Activated T-helper 9 cell treated with anti-CD3 and anti-CD28 coated beads, Interleukin-2, amount 50 U/mL, for 16 hours (primary cell): ENCODE measurements around the gene MRPL42.
"Not testable (repeated sequence)": the region's sequence is repeated elsewhere in the genome, so short reads cannot be mapped to it uniquely, and the experiment has no call there.

ENCODE experiments used
- DNase-seq: peaks from one replicate; pipeline ENCODE4 v3.0.0-alpha.2; 2020; ENCODE audit warnings: low read depth

Gene MRPL42

DNA sequence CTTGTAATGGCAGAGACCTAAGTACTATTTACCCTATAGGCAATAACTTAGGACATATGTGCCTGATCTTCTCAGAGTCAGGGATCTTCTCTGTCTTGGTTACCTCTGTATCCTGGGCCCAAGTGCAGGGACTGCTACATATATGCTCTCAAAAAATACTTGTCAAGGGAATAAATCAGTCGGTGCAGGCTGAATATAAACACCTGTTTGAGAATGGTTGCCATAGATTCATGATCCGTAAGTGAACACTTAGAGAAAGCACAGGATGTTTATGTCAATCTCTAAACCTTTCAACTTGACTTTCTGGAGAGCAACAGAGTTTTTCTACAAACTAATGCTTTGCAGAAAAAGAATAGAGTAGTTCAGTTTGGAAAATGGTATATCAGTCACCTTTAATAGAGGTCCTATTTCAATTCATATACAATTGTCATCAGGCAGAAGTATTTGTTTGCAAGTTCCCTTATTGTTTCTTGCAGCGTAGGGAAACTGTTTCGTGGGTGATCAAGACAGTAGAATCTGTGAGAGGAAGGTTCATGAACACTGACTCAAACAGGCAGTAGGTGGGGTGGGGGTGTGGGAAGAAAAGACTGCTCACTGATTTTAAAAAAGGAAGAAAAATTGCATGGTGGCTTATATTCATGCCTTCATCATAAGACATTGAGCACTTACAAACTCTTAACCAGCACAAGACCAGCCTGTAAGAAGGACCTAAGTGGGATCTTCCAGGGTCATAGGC is 19.6 kb upstream of the MRPL42 start:
- no peak for DNase-seq

GRCh38 chr12:93448796-93449195 is 18.5 kb upstream of the MRPL42 start:
- DNase-seq, result no peak

- no peak for DNase-seq
Observed at GRCh38 chr12:93449277-93449676, 18.0 kb upstream of the MRPL42 start.

DNA sequence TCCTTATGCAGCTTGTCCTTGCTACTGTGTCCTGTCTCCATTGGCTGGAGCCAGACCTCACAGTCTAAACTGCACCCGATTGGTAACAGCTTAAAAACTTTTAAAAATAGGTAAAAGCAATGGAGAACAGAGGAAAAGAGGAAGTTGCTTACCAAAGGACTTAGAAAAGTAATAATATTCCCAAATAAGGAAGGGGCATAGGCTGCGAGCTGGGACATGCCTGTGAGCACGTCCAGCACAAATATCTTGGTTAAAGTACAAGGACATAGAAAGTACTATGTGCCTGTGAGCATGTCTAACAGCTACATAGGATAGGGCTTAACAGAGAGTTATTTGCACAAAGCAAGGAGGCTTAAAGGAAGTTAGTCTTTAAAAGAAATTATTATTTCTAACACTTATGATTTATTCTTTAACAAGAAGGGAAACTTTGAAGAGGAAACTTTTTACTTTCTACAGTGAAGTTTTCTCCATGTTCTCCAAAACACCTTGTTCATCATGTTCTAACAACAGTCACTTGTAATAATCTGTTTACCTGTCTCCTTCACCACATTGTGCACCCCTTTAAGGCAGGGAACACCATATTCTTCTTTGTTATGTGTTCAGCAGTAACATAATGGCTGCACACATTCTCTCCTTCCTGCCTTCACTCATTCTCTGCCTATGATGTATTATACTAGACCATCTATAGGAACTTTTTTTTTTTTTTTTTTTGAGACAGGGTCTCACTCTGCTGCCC is 15.7 kb upstream of the MRPL42 start:
- DNase-seq, result no peak

GRCh38 chr12:93453633-93454032 is 13.7 kb upstream of the MRPL42 start:
- DNase-seq, result no peak

DNA sequence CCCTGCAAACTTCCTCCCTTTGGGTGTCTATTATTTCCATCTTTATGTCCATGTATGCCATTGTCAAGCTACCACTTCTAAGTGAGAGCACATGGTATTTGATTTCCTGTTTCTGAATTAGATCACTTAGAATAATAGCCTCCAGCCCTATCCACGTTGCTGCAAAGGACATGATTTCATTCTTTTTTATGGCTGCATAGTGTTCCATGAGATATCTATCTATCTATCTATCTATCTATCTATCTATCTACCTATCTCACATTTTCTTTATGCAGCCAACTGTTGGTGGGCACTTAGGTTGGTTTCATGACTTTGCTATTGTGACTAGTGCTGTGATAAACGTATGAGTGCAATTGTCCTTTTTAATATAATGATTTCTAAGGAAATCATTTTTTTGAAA is 11.2 kb upstream of the MRPL42 start:
- DNase-seq, result no peak

GRCh38 chr12:93459097-93459496 is 8.2 kb upstream of the MRPL42 start:
- no peak for DNase-seq

DNA sequence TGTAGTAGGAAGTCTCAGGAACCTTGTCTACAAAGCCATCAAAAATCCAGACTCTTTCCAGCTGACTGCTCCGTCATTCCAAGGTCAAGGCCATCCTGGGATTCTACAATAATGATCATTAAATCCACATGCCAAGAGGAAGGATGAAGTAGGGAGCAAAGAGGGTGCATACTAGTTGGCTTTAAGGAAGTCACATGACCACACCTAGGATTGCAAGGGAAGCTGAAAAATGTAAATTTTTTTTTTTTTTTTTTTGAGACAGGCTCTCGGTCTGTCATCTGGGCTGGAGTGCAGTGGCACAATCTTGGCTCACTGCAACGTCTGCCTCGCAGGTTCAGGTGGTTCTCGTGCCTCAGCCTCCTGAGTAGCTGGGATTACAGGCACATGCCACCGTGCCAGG is 7.3 kb upstream of the MRPL42 start:
- no peak for DNase-seq

GRCh38 chr12:93460902-93461301 is 6.4 kb upstream of the MRPL42 start:
- no peak for DNase-seq

DNA sequence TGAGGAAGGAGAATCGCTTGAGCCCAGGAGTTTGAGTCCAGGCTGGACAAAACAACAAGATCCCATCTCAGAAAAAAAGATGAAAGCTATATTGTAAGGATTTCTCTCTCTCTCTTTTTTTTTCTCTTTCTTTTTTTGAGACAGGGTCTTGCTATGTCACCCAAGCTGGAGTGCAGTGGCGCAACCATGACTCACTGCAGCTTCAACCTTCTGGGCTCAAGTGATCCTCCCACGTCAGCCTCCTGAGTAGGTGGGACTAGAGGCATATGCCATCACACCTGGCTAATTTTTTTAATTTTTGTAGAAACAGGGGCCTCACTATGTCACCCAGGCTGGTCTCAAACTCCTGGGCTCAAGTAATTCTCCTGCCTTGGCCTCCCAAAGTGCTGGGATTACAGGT is 5.8 kb upstream of the MRPL42 start:
- no peak for DNase-seq

- no peak for DNase-seq
Observed at GRCh38 chr12:93465841-93466240, 1.5 kb upstream of the MRPL42 start.

- DNase-seq, result no peak
Observed at GRCh38 chr12:93466625-93467350, 526 bp upstream of the MRPL42 start.

DNA sequence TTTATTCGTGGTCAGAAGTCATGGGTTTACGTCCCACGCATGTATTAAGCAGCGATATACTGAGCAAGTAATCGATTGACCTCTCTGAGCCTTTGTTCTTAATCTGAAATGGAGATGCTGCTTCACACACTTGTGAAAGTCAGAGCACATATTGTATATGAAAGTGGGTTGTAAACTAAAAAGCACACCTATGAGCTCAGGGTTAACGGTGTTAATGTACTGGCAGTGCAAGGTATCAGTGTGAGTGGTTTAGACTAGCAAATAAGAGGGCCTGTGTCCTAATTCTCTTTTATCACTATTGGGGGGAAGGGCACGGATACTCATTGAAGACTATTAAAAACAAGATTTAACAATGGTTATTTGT is 676 bp downstream of the MRPL42 start:
- DNase-seq, result no peak

DNA sequence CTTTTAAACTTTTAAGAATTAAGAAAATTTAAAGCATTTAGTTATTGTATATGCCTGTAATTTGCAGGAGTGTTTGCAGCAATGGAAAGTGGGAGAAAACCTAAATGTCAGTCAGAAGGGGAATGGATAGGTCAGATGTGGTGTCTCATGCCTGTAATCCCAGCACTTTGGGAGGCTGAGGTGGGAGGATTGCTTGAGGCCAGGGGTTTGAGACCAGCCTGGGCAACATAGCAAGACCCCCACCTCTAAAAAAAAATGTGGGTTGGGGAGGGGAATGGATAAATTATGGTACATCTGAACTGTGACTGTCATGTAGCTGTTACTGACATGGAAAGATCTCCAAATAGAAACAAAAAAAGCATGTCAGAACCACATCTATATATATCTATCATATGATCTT is 2.1 kb downstream of the MRPL42 start:
- no peak for DNase-seq

DNA sequence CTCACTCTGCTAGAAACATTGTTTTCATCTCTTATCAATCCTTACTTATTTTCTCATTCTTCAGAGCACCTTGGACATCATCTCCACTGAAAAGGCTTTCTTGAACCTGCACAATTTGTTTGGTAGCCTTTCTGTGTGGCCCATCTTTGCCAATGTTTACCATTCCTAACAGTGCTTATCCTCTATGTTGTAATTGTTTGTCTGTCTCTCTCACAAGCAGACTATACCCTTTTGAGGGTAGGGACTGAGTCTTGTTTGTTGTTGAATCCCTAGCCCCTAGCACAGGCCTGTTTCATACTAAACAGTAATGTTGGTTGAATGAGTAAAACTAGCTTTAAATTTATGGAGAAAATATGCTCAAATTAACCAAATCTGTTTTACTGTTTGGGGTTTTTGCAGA is 9.2 kb downstream of the MRPL42 start:
- DNase-seq, result no peak

DNA sequence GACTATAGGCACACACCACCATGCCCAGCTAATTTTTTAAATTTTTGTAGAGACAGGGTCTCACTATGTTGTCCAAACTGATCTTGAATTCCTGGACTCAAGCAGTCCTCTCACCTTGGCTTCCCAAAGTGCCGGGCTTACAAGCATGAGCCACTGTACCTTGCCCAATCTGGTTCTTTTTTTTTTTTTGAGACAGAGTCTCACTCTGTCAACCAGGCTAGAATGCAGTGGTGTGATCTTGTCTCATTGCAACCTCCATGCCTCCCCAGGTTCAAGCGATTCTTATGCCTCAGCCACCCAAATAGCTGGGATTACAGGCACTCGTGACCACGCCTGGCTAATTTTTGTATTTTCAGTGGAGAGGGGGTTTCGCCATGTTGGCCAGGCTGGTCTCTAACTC is 15.4 kb downstream of the MRPL42 start:
- DNase-seq, result no peak

DNA sequence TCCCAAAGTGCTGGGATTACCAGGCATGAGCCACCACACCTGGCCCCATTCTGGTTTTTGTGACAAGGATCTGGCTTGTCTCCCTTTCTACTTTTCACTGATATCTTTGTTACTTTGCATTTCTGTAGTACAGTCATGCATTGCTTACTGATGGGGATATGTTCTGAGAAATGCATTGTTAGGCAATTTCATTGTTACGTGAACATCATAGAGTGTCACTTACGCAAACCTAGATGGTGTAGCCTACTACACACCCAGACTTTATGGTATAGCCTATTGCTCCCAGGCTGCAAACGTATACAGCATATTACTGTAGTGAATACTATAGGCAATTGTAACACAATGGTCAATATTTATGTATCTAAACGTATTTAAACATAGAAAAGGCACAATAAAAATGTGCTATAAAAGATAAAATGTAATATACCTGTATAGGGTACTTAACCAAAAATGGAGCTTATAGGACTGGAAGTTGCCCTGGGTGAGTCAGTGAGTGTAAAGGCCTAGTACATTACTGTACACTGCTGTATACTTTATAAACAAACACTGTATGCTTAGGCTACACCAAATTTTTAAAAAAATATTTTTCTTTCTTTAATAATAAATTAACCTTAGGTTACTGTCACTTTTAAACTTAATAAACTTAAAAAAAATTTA is 16.0 kb downstream of the MRPL42 start:
- DNase-seq, result no peak

- no peak for DNase-seq
Observed at GRCh38 chr12:93484315-93484981, 17.1 kb downstream of the MRPL42 start.

GRCh38 chr12:93492808-93493207 is 25.5 kb downstream of the MRPL42 start:
- not testable (repeated sequence) for DNase-seq

DNA sequence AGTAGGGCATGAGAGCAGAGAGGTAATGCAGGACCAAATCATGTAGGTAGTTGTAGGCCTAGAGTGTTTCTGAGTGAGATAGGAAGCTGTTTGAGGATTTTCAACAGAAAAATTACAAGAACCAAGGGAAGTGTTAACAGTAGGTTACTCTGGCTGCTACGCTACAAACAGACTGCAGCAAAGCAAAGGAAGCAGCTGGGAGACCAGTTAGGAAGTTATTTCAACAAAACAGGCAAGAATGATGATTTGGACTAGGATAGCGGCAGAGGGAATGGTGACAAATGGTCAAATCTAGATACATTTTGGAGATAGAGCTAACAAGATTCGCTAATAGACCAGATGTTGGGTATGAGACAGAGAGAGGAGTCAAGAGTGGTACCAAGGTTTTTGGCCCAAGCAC is 26.8 kb downstream of the MRPL42 start:
- DNase-seq, result no peak

DNA sequence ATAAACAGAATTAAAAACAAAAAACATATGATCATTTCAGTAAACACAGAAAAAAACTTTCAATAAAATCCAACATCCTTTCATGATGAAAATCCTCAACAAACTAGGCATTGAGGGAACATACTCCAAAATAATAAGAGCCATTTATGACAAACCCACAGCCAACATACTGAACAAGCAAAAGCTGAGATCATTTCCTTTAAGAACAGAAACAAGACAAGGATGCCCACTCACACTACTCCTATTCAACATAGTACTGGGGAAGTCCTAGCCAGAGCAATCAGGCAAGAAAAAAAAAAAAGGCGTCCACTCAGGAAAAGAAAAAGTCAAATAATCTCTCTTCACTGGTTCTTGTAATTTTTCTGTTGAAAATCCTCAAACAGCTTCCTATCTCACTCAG is 30.1 kb downstream of the MRPL42 start:
- DNase-seq, result no peak

GRCh38 chr12:93498813-93499212 is 31.5 kb downstream of the MRPL42 start:
- DNase-seq, result not testable (repeated sequence)
